Muscle of arm (tissue), 14 donors: Measurements from ENCODE around the gene SELENOI. TPM values are rescaled to one million over a fixed set of nuclear protein-coding genes. Genes with fewer than 3 reads are reported as not detected.
A peak's percentile ranks its signal among the peaks of the same experiment; 100 is the strongest.
"Not testable (repeated sequence)": the region's sequence is repeated elsewhere in the genome, so short reads cannot be mapped to it uniquely, and the experiment has no call there.

Experiments
- DNase-seq: peaks from one replicate; pipeline ENCODE4 v3.0.0-alpha.2; 2013
- long read RNA-seq, 11 donors: transcript quantifications; one replicate each; lab custom pipeline, GENCODE V29; 2026
- polyA plus RNA-seq, 12 donors: library from polyadenylated mRNA; unstranded; fragments of 120-200 nt; gene quantifications; one replicate each; pipeline ENCODE4 v1.2.1, GENCODE V29; 2013; ENCODE audit not compliant: insufficient read length in 12 of 12

The SELENOI gene
- polyA plus RNA-seq: 10 to 100 TPM in 9 of 12 donors, 1 to 10 TPM in 2, not detected in 1; 9.8 to 14.6 (median 11.7) TPM
- long read RNA-seq, donor 1, full-length matches to known transcripts: 3 of 3 reads
- long read RNA-seq, donor 1, partial matches to known transcripts: 0 of 3 reads
- long read RNA-seq, donor 1, other reads (novel, unspliced or antisense): 0 of 3 reads
- long read RNA-seq, donor 2: 0 reads
- long read RNA-seq, donor 3, full-length matches to known transcripts: 1 of 1 reads
- long read RNA-seq, donor 3, partial matches to known transcripts: 0 of 1 reads
- long read RNA-seq, donor 3, other reads (novel, unspliced or antisense): 0 of 1 reads
- long read RNA-seq, donor 4: 0 reads
- long read RNA-seq, donor 5, full-length matches to known transcripts: 1 of 1 reads
- long read RNA-seq, donor 5, partial matches to known transcripts: 0 of 1 reads
- long read RNA-seq, donor 5, other reads (novel, unspliced or antisense): 0 of 1 reads
- long read RNA-seq, donor 6: 0 reads
- long read RNA-seq, donor 7, full-length matches to known transcripts: 3 of 3 reads
- long read RNA-seq, donor 7, partial matches to known transcripts: 0 of 3 reads
- long read RNA-seq, donor 7, other reads (novel, unspliced or antisense): 0 of 3 reads
- long read RNA-seq, donor 8, full-length matches to known transcripts: 1 of 9 reads
- long read RNA-seq, donor 8, partial matches to known transcripts: 8 of 9 reads
- long read RNA-seq, donor 8, other reads (novel, unspliced or antisense): 0 of 9 reads
- long read RNA-seq, donor 9, full-length matches to known transcripts: 2 of 2 reads
- long read RNA-seq, donor 9, partial matches to known transcripts: 0 of 2 reads
- long read RNA-seq, donor 9, other reads (novel, unspliced or antisense): 0 of 2 reads
- long read RNA-seq, donor 10, full-length matches to known transcripts: 1 of 1 reads
- long read RNA-seq, donor 10, partial matches to known transcripts: 0 of 1 reads
- long read RNA-seq, donor 10, other reads (novel, unspliced or antisense): 0 of 1 reads
- long read RNA-seq, donor 11: 0 reads

- DNase-seq: peak; percentile 100
These were observed at the start of gene SELENOI for GRCh38 chr2:26345545-26346453. Gene SELENOI, plus strand, starts transcription at chr2:26346143. Its CDS starts 90 bp downstream, at chr2:26346233.

DNA sequence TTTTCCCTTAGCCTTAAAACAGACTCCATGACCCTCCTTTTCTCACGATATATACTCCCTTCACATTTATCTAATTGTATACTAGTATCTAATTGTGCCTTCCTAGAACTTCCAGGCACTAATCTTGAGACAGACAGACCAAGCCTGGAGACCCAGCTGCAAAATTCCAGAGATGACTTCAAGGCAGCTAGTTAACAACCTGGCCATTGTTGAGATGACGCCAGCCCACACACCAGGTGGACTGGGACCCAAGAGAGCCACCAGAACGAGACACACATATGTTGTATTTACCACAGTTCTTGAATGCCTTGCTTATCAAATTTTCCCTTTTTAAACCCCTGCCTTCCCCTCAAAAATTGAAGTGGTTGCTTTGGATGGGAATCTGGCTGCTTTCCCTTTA, 48.9 kb upstream of the SELENOI start:
- DNase-seq: no peak

- no peak for DNase-seq
These were observed 47.7 kb upstream of the SELENOI start for GRCh38 chr2:26298286-26298637.

GRCh38 chr2:26298638-26299393, 47.1 kb upstream of the SELENOI start:
- DNase-seq: peak; percentile 59

DNA sequence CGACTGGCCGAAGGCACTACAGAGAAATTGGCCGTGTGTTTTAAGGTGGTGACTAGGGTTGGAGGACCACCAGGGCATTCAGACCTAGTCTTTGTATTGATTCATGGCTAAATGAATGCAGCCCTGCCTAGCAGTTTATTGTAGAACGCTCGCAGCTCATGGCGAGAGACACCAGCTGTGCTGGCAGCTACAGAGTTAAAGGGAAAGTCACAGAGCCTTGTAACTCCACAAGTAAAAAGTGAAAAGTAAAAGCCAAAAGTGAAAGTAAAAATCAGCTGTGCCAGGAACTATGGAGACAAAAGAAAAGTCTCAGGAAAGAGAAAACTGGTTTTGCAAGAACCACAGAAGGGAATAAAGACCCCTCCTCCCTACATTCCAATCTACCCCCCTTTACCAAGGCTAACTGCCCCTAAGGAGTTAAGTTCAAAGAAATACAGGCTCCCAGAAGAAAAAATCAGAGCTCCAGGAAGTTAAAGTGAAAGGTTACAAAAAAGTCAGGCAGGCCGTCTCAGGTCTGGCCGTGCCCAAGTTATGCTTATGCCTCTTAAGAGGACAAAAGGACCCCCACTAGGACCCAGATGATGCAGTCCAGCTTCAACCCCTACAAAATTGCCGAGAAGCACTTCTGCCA, 46.4 kb upstream of the SELENOI start:
- DNase-seq: peak; percentile 64

DNA sequence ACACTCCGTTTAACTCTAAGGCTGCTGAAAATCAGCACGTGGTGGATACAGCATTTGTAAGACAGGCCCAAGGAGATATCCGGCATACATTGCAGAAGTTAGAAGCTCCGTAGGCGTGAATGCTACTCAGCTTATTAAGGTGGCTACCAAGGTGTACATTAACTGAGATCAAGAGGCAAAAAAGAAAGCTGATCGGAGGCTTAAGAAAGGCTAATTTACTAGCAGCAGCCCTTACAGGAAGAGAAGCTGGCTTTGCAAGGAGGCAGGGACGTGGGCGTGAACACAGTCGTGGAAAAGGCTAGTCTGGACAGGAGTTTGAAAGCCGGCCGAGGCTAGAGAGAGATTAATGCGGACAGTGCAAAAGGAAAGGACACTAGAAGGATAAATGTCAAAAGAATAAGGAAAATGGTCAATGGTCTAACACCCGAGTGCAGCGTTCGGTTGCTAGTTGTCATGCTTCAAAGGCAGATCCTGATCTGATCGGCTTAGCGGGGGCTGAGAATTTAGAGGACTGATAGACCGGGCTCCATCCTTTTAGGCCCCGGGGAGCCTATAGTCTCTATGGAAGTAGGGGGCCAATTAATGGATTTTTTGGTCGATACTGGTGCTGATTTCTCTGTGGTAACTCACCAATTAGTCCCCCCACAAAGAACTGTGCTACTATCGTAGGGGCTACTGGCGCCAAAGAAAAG, 45.6 kb upstream of the SELENOI start:
- peak; percentile 34 for DNase-seq

DNA sequence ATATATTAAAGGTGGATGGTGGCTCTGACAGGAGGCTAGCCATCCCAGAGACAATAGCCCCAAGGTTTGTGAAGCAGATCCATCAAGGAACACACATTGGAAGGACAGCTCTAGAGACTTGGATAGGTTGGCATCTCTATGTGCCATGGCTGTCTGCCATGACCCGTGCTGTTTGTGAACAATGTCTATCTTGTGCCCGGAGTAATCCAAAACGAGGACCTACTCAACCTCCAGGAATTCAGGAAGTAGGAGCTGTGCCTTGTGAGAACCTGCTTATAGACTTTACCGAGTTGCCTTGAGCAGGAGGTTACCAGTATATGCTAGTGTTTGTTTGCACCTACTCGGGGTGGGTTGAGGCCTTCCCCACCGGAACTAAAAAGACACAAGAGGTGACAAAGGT, 43.1 kb upstream of the SELENOI start:
- no peak for DNase-seq

DNA sequence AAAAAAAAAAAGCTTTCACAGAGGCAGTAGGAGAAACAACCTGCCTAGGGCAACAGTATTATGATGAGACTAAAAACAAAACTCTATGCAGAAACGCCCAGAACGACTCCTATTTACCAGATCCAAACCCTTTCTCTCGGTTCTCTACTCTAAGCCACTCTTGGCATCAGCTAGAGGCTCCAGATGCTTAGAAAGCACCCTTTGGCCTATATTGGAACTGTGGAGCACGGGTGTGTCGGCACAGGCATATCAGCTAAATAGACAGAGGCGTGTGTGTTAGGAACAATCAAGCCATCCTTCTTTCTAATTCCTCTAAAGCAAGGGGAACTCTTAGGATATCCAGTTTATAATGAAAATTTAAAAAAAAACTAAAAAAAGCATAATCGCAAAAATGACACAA, 40.8 kb upstream of the SELENOI start:
- DNase-seq: not testable (repeated sequence)

DNA sequence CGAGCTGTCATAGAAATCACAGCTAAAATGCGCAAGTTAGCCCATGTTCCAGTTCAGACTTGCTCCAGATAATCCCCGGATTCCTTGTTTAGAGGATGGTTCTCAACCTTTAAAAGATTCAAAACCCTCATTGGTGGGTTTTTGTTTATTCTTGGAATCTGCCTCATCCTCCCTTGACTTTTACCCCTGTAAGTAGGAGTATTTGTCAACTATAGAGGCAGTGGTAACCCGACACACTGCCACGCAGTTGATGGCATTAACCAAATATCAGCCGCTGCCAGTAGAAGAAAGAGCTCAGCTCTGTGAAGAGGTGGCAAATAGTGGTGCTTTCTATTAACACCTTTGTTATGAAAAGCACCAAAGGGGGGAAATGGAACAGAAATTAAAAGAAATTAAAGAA, 40.4 kb upstream of the SELENOI start:
- no peak for DNase-seq

- DNase-seq: no peak
These were observed 36.0 kb upstream of the SELENOI start for GRCh38 chr2:26309921-26310320.

DNA sequence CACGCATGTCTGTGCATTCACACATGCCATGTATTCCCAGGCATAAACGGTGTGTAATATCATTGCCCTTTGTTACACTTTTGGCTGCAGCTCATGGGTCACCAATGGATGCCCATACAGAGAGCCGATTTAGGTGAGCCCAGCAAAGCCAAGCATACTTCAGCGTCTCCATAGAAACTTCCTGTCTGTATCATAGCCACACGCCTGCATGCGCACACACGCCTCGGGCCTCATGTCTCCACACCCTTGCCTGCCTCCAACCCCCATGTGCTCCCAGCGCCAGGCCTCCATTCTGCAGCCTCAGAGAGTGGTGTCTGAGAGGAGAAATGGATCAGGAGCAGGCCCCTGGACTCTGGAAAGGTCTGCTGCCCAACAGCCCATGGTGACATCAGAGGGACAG, 33.5 kb upstream of the SELENOI start:
- no peak for DNase-seq

- no peak for DNase-seq
These were observed 32.5 kb upstream of the SELENOI start for GRCh38 chr2:26313446-26313845.

DNA sequence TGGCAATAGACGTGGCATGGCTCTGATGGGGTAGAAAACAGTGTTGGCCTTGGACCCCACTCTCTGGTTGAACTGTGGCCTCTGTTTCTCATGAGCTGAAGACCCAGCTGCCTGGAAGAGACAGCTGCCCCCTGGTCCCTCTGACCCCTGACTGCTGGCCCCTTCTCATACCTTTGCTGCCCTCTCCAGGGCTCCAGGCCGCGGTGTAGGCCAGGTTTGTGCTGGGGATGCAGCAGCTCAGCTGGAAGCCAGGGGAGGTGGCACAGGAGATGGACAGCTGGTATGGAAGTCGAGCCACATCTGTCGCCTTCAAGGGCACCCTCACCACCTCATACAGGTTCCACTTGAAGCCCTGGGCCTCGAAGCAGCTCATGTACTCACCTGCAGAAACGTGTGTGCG, 31.7 kb upstream of the SELENOI start:
- DNase-seq: no peak

- no peak for DNase-seq
These were observed 29.9 kb upstream of the SELENOI start for GRCh38 chr2:26316041-26316440.

DNA sequence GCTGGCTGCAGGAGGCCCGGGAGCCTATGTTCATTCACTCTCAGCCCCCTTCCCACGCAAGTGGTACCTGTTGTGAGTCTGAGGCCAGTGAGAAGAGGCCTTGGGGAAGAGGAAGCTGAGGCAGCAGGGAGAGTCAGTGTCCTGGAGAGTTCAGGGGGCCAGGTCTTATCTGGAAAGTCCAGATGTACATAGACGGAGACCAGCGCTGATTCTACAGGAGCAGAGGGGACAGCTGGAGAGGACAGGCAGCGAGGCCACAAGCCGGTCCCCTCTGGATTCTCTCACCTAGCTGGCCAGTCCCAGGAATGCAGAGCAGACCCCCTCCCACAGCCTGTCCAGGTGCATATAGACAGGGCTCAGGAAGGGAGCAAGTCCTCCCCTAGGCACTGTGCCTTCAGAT, 29.1 kb upstream of the SELENOI start:
- DNase-seq: no peak

DNA sequence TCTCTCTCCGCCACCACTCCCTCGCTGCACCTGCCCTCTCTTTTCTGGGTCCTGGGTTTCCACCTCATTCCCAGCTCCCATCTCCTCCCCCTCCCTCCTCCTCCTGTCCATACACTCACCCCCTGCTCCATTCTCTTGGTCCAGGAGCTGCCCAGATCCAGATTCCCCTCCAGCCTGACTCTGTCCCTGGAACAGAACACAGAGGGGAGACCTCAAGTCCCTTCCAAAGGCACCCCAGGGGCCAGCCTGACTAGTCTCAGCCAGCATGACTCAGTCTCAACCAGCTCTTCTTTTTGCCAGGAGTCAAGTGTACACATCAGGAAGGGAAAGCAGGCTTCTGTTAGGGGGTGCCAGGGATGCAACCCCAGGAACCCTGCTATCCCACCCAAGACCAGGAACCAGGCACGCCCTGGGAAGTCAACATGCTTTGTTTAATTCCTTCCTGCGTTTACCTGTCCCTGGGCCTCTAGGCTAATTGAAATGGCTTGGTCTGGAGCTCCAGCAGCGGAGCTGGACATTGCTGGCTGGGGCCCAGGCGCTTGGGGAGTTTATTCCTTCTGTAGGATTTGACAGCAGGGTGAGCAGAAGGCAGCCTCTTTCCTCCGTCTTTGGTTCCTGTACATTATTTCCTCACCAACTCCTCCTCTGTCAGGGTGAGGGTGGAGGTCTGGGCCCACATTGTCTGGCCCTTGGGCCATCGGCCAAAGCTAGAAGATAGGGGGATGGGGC, 28.4 kb upstream of the SELENOI start:
- no peak for DNase-seq

DNA sequence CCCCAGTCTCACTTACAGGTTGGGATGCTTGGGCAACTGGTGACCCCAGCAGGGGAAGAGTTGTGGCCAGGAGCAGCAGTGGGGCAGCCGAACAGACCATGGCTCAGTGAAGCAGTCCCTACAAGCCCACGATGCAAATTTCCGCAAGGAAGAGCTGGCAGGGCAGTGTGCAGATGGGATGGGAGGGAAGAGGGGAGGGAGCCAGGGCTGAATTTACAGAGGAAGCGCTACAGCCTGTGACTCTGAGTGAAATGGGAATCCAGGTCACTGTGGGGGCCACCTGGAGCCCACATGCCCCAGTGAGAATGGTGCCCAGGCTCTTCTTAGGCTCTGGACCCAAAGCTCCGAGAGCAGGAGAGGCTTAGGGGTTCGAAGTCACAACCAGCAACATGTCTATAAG, 27.0 kb upstream of the SELENOI start:
- DNase-seq: no peak

GRCh38 chr2:26324479-26324878, 21.5 kb upstream of the SELENOI start:
- not testable (repeated sequence) for DNase-seq

GRCh38 chr2:26324903-26325302, 21.0 kb upstream of the SELENOI start:
- no peak for DNase-seq
